GM18520 (cell line): ENCODE results near the gene ISOC2.

Source experiments
- ATAC-seq: cut with Tn5 transposase; IDR thresholded peaks from one replicate; pipeline ENCODE4 v1.9.1; 2021; ENCODE audit not compliant: unreplicated experiment

The ISOC2 gene

DNA sequence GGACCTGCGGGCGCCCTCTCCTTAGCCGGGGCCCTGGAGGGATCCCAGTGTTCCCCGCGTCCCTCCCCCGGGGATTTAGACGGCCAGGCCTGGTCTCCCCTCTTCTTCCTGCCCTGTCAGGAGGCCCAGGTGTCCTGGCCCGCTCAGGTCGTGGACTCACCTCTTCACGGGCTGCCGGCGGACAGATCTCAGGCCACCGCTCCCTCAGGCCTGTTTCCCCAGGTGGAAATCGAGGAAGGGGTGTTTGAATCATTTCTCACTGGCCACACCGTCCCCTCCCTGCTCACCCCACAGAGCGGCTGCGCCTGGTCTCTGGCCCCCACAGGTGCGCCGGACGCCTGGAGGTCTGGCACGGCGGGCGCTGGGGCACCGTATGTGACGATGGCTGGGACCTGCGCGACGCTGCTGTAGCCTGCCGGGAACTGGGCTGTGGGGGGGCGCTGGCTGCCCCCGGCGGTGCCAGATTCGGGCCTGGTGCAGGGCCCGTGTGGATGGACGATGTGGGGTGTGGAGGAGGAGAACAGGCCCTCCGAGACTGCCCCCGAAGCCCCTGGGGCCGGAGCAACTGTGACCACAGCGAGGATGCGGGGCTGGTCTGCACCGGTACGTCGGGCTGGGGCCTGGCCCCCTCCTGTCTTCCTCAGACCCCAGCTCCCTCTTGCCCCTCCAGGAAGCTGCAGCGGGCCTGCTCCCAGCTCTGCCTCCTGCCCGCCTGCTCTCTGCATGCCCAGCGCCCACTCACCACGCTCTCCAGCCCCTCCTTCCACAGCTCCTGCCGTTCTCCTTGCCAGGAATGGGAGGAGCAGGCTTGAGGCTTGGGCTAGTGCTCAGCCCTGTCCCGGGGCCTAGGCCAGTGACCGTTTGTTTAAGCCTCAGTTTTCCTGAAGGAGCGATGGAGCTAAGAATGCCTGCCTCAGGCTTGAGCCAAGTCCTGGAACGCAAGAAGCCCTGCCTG, 29.3 kb upstream of the ISOC2 start:
- no peak for ATAC-seq

DNA sequence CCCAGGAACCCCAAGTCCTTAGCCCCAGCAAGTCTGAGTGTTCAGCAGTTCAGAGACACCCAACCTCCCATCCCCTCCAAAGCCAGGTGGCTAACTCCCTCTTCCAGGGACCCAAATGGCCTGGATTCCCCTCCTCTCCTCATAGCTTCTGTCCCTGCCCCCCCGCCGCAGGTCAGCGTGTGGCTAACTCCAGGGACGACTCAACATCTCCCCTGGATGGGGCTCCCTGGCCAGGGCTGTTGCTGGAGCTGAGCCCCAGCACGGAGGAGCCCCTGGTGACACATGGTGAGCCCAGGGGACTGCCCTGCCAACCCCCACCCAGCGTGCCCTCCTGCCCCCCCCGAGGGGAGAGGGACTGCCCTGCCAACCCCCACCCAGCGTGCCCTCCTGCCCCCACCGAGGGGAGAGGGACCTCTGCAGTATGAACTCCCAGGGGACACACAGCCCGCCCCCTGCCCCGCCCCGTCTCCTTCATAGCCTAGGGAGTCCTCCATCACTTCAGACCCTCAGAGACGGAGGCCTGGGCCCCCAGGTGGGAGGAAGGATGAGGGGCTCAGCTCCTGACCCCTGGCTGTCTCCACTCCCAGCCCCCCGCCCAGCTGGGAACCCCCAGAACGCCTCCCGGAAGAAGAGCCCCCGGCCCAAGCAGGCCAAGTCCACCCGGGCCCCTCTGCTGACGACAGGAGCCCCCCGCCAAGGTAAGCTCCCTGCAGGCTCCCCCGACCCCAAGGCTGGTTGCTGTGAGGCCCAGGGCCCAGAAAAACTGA, 28.5 kb upstream of the ISOC2 start:
- ATAC-seq, result no peak

- no peak for ATAC-seq
Measured at GRCh38 chr19:55488986-55489710, 27.7 kb upstream of the ISOC2 start.

DNA sequence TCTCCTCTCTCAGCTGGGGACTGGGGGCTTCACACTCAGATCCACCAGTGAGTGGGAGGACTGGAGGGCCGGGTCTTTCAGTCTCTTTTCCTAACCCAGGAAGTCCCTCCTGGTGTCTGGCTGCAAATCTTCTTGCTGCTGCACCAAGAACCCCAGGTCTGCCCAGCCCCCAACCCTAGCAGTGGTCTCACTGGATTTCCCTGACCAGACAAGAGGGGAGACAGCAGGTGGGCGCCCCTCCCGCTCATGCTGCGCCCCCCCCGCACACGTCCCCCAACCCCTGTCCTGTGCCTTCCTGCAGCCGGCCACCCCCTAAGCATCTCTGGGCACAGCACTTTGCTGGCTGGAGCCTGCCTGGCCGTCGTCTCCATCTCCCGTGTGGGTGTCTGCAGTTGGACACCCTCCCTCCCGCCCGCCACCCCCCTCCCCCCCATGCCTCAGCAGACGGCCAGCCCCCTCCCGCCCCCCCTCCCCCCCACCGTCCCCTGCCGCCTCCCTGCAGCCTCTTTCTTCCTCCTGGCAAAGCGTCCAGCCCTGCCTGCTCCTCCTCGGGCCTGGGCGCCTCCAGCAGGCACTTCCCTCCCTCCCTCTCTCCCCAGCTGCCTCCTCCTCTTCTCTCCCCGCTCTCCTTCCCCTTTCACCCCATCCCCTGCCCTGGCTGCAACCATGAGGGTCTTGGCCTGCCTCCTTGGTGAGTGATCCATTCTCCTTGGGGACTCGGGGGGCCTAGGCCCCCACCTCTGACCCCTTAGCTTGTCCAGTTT, 26.7 kb upstream of the ISOC2 start, which contains the start of gene SSC5D:
Gene SSC5D, plus strand, starts transcription at position 513 of the 764 bp plus-strand sequence. Its CDS starts 154 bp downstream, at position 667.
- ATAC-seq, result no peak

DNA sequence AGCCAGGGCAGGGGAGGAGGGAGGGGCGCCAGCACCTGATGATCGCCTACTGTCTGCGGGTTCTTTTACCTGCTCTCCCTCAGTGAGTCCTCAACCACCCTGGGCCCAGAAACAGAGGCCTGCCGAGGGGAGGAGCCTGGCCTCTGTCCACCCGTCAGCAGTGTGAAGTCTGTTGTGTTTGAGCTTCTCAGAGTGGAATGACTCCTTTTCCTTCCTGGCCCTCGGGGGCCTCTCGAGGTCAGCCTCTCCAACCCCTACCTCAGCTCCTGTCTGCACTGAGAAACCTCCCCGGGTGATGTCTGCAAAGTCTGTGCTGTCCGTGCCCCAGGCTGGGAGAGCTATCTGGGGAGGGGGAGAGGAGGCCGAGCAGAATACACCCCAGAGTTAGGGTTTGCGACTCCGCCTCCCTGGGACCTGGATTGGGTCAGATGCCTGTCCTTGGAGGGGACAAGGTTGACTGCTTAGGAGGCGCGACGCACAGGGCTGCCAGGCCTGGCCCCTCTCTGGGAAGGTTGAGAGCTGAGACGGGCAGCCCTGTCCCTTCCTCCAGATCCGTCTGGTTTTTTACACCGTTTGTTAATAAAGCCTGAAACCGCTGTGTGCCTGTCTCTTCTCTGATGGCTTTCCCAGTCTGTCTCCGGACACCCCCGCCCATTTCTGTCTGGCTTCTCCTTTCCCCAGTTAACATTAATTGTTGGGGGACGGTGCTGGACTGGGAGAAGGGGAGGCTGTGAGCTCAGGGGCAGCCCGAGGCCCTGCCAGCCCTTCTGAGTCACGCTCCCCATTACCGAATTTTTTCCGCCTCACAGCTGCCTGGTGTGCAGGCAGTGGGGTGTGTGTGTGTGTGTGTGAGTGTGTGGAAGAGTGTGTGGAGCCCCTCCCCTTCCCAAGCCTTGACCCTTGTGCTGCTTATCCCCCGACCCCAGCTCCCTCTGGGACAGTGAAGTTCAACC, 25.8 kb upstream of the ISOC2 start:
- no peak for ATAC-seq

DNA sequence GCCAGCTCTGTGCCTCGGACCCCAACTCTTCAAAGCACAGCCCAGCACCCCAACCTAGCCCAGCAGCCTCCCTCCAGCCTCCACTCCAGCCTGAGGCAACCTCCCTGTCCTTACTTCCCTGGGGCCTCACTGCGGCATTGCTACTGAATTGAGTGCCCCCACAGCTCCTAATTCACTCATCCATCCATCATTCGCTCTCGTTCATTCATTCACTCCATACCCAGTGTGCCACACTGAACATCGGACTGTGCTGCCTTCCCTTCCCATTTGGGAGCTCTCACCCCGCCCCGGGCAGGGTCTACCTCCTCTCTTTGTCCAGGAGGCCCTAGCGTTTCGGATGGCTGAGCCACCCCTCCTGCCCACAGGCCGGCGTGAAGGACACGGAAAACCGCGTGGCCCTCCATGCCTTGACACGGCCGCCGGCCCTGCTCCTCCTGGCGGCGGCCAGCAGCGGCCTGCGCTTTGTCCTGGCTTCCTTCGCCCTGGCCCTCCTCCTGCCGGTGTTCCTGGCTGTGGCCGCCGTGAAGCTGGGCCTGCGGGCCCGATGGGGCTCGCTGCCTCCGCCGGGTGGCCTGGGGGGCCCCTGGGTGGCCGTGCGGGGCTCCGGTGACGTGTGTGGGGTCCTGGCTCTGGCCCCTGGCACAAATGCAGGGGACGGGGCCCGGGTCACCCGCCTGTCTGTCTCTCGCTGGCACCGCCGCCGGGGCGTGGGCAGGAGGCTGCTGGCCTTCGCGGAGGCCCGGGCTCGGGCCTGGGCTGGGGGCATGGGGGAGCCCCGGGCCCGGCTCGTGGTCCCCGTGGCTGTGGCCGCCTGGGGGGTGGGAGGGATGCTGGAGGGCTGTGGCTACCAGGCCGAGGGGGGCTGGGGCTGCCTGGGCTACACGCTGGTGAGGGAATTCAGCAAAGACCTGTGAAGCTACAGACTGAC, 24.9 kb upstream of the ISOC2 start:
- ATAC-seq, result no peak

- no peak for ATAC-seq
Measured at GRCh38 chr19:55485439-55486011, 24.1 kb upstream of the ISOC2 start.

GRCh38 chr19:55484593-55485438, 23.4 kb upstream of the ISOC2 start, which contains the start of gene NAT14:
NAT14 (plus strand) TSS chr19:55485188; CDS start chr19:55485709, 521 bp downstream.
- no peak for ATAC-seq

GRCh38 chr19:55483706-55484592, 22.5 kb upstream of the ISOC2 start:
- ATAC-seq, result no peak

DNA sequence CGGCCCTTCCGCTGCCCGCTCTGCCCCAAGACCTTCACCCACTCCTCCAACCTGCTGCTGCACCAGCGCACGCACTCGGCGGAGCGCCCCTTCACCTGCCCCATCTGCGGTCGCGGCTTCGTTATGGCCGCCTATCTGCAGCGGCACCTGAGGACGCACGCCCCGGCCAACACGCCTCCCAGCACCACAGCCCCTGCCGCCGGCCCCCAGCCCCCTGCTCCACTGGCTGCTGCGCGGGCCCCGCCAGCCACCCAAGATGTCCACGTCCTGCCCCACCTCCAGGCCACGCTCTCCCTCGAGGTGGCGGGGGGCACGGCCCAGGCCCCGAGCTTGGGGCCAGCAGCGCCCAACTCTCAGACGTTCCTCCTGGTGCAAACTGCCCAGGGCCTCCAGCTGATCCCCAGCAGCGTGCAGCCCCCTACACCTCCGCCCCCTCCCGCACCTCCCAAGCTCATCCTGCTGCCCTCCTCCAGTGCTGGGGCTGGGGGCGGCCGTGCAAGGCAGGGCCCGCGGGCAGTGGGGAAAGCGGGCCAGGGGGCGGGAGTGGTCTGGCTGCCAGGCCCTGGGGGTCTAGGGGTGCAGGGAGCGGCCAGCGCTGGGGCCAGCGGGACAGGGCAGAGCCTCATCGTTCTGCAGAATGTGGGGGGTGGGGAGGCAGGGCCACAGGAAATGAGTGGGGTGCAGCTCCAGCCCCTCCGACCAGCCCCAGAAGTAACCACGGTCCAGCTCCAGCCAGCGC, 21.7 kb upstream of the ISOC2 start:
- ATAC-seq, result no peak

DNA sequence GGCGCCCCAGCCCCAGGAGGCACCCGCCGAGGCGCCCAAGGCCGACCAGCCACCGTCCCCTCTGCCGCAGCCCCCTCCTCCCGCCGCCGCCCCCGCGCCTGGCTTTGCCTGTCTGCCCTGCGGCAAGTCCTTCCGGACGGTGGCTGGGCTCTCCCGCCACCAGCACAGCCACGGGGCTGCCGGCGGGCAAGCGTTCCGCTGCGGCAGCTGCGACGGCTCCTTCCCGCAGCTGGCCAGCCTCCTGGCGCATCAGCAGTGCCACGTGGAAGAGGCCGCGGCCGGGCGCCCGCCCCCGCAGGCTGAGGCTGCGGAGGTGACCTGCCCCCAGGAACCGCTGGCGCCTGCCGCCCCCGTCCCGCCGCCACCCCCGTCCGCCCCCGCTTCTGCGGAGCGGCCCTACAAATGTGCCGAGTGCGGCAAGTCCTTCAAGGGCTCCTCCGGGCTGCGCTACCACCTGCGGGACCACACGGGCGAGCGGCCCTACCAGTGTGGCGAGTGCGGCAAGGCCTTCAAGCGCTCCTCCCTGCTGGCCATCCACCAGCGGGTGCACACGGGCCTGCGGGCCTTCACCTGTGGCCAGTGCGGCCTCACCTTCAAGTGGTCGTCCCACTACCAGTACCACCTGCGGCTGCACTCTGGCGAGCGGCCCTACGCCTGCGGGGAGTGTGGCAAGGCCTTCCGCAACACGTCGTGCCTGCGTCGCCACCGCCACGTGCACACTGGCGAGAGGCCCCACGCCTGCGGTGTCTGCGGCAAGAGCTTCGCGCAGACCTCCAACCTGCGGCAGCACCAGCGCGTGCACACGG, 20.9 kb upstream of the ISOC2 start:
- ATAC-seq, result no peak

DNA sequence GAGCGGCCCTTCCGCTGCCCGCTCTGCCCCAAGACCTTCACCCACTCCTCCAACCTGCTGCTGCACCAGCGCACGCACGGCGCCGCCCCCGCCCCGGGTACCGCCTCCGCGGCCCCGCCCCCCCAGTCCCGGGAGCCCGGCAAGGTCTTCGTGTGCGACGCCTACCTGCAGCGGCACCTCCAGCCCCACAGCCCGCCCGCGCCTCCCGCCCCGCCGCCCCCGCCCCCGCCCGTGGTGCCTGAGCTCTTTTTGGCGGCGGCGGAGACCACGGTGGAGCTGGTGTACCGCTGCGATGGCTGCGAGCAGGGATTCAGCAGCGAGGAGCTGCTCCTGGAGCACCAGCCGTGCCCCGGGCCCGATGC, 20.3 kb upstream of the ISOC2 start:
- ATAC-seq, result no peak

DNA sequence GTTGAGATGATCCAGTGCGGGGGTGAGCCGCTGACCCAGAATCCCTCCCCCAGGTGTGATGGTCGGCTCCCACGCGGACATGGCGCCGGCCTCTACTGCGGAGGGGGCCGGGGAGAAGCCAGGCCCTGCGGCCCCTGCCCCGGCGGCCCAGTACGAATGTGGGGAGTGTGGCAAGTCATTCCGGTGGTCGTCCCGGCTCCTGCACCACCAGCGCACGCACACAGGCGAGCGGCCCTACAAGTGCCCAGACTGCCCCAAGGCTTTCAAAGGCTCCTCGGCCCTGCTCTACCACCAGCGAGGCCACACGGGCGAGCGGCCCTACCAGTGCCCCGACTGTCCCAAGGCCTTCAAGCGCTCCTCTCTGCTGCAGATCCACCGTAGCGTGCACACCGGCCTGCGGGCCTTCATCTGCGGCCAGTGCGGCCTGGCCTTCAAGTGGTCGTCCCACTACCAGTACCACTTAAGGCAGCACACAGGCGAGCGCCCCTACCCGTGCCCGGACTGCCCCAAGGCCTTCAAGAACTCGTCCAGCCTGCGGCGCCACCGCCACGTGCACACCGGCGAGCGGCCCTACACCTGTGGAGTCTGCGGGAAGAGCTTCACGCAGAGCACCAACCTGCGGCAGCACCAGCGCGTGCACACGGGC, 19.8 kb upstream of the ISOC2 start:
- ATAC-seq, result no peak
